ENCODE measurements around the gene VENTX.

The VENTX gene

GRCh38 chr10:133242611-133243356 lies 5.1 kb downstream of the VENTX start:
- peaks cover 48% of the 10 kb centered on the region for H3K27me3 ChIP-seq (replicated peaks; ENCODE audit: control insufficient read depth, insufficient read depth, low read length)
- H3K9me3 ChIP-seq (ENCODE audit: control insufficient read depth, low read length) = no peaks in the 10 kb centered on the region
- no peak overlapping the region for H3K4me3 ChIP-seq (ENCODE audit: low read length)

GRCh38 chr10:133243593-133243992 lies 5.9 kb downstream of the VENTX start:
- Histone ChIP-seq H3K36me3 (ENCODE audit: control insufficient read depth, insufficient read depth, low read length, severe bottlenecking) (no peaks in the 10 kb centered on the region), H3K9me3 (ENCODE audit: control insufficient read depth, low read length) (no peaks in the 10 kb centered on the region), H3K27me3 (replicated peaks; ENCODE audit: control insufficient read depth, insufficient read depth, low read length) (peaks cover 54% of the 10 kb centered on the region), H3K9ac (ENCODE audit: low read length) (no peak overlapping the region), H3K4me1 (ENCODE audit: control insufficient read depth, insufficient read depth, low read length) (peaks cover 3% of the 10 kb centered on the region), H3K4me3 (ENCODE audit: low read length) (no peak overlapping the region)
- no peak for DNase-seq (ENCODE audit: low read depth)

More at GRCh38 chr10:133242611-133243356, 5.1 kb downstream of the VENTX start:
- H3K36me3 ChIP-seq (ENCODE audit: control insufficient read depth, insufficient read depth, low read length, severe bottlenecking) = no peaks in the 10 kb centered on the region
- peaks cover 3% of the 10 kb centered on the region for H3K4me1 ChIP-seq (ENCODE audit: control insufficient read depth, insufficient read depth, low read length)
- DNase-seq (ENCODE audit: low read depth) = no peak
- H3K9ac ChIP-seq (ENCODE audit: low read length) = no peak overlapping the region

- Histone ChIP-seq H3K9ac (ENCODE audit: low read length) (no peak overlapping the region), H3K4me3 (ENCODE audit: low read length) (no peak overlapping the region), H3K27me3 (replicated peaks; ENCODE audit: control insufficient read depth, insufficient read depth, low read length) (peaks cover 57% of the 10 kb centered on the region)
These were observed 8.0 kb downstream of the VENTX start for GRCh38 chr10:133245439-133246235.

GRCh38 chr10:133246236-133246626 lies 8.6 kb downstream of the VENTX start:
- Histone ChIP-seq H3K36me3 (ENCODE audit: control insufficient read depth, insufficient read depth, low read length, severe bottlenecking) (no peaks in the 10 kb centered on the region), H3K9ac (ENCODE audit: low read length) (no peak overlapping the region), H3K4me1 (ENCODE audit: control insufficient read depth, insufficient read depth, low read length) (peaks cover 3% of the 10 kb centered on the region), H3K27me3 (replicated peaks; ENCODE audit: control insufficient read depth, insufficient read depth, low read length) (peaks cover 55% of the 10 kb centered on the region), H3K4me3 (ENCODE audit: low read length) (no peak overlapping the region), H3K9me3 (ENCODE audit: control insufficient read depth, low read length) (no peaks in the 10 kb centered on the region)
- no peak for DNase-seq (ENCODE audit: low read depth)

More at GRCh38 chr10:133245439-133246235, 8.0 kb downstream of the VENTX start:
- peaks cover 3% of the 10 kb centered on the region for H3K4me1 ChIP-seq (ENCODE audit: control insufficient read depth, insufficient read depth, low read length)
- H3K9me3 ChIP-seq (ENCODE audit: control insufficient read depth, low read length) = no peaks in the 10 kb centered on the region
- DNase-seq (ENCODE audit: low read depth) = no peak
- no peaks in the 10 kb centered on the region for H3K36me3 ChIP-seq (ENCODE audit: control insufficient read depth, insufficient read depth, low read length, severe bottlenecking)

GRCh38 chr10:133247681-133248333 lies 10.2 kb downstream of the VENTX start:
- no peak overlapping the region for H3K9ac ChIP-seq (ENCODE audit: low read length)
- no peak overlapping the region for H3K4me3 ChIP-seq (ENCODE audit: low read length)
- peaks cover 3% of the 10 kb centered on the region for H3K4me1 ChIP-seq (ENCODE audit: control insufficient read depth, insufficient read depth, low read length)
- DNase-seq (ENCODE audit: low read depth) = no peak
- no peaks in the 10 kb centered on the region for H3K9me3 ChIP-seq (ENCODE audit: control insufficient read depth, low read length)
- no peaks in the 10 kb centered on the region for H3K36me3 ChIP-seq (ENCODE audit: control insufficient read depth, insufficient read depth, low read length, severe bottlenecking)
- H3K27me3 ChIP-seq (replicated peaks; ENCODE audit: control insufficient read depth, insufficient read depth, low read length) = peaks cover 42% of the 10 kb centered on the region

- H3K27me3 ChIP-seq (replicated peaks; ENCODE audit: control insufficient read depth, insufficient read depth, low read length) = peaks cover 36% of the 10 kb centered on the region
- H3K9ac ChIP-seq (ENCODE audit: low read length) = no peak overlapping the region
- peaks cover 3% of the 10 kb centered on the region for H3K4me1 ChIP-seq (ENCODE audit: control insufficient read depth, insufficient read depth, low read length)
- no peak overlapping the region for H3K4me3 ChIP-seq (ENCODE audit: low read length)
- H3K36me3 ChIP-seq (ENCODE audit: control insufficient read depth, insufficient read depth, low read length, severe bottlenecking) = no peaks in the 10 kb centered on the region
- DNase-seq (ENCODE audit: low read depth) = no peak
- no peaks in the 10 kb centered on the region for H3K9me3 ChIP-seq (ENCODE audit: control insufficient read depth, low read length)
These were observed 10.7 kb downstream of the VENTX start for GRCh38 chr10:133248334-133248715.

GRCh38 chr10:133249094-133249780 lies 11.6 kb downstream of the VENTX start:
- H3K4me1 ChIP-seq (ENCODE audit: control insufficient read depth, insufficient read depth, low read length) = peaks cover 3% of the 10 kb centered on the region
- no peak for DNase-seq (ENCODE audit: low read depth)
- peaks cover 29% of the 10 kb centered on the region for H3K27me3 ChIP-seq (replicated peaks; ENCODE audit: control insufficient read depth, insufficient read depth, low read length)
- H3K36me3 ChIP-seq (ENCODE audit: control insufficient read depth, insufficient read depth, low read length, severe bottlenecking) = no peaks in the 10 kb centered on the region
- no peak overlapping the region for H3K4me3 ChIP-seq (ENCODE audit: low read length)
- H3K9me3 ChIP-seq (ENCODE audit: control insufficient read depth, low read length) = no peaks in the 10 kb centered on the region
- no peak overlapping the region for H3K9ac ChIP-seq (ENCODE audit: low read length)

GRCh38 chr10:133249975-133250754 lies 12.5 kb downstream of the VENTX start:
- Histone ChIP-seq H3K4me3 (ENCODE audit: low read length) (no peak overlapping the region), H3K9me3 (ENCODE audit: control insufficient read depth, low read length) (no peaks in the 10 kb centered on the region), H3K9ac (ENCODE audit: low read length) (no peak overlapping the region), H3K27me3 (replicated peaks; ENCODE audit: control insufficient read depth, insufficient read depth, low read length) (peaks cover 29% of the 10 kb centered on the region), H3K36me3 (ENCODE audit: control insufficient read depth, insufficient read depth, low read length, severe bottlenecking) (no peaks in the 10 kb centered on the region), H3K4me1 (ENCODE audit: control insufficient read depth, insufficient read depth, low read length) (peaks cover 3% of the 10 kb centered on the region)
- no peak for DNase-seq (ENCODE audit: low read depth)

- no peak for DNase-seq (ENCODE audit: low read depth)
- no peak overlapping the region for H3K9ac ChIP-seq (ENCODE audit: low read length)
- no peaks in the 10 kb centered on the region for H3K4me1 ChIP-seq (ENCODE audit: control insufficient read depth, insufficient read depth, low read length)
- H3K36me3 ChIP-seq (ENCODE audit: control insufficient read depth, insufficient read depth, low read length, severe bottlenecking) = no peaks in the 10 kb centered on the region
- no peak overlapping the region for H3K4me3 ChIP-seq (ENCODE audit: low read length)
- H3K9me3 ChIP-seq (ENCODE audit: control insufficient read depth, low read length) = no peaks in the 10 kb centered on the region
- H3K27me3 ChIP-seq (replicated peaks; ENCODE audit: control insufficient read depth, insufficient read depth, low read length) = peaks cover 25% of the 10 kb centered on the region
These were observed 13.9 kb downstream of the VENTX start for GRCh38 chr10:133251388-133252222.

- no peak overlapping the region for H3K4me3 ChIP-seq (ENCODE audit: low read length)
- H3K9ac ChIP-seq (ENCODE audit: low read length) = no peak overlapping the region
- no peaks in the 10 kb centered on the region for H3K36me3 ChIP-seq (ENCODE audit: control insufficient read depth, insufficient read depth, low read length, severe bottlenecking)
- DNase-seq (ENCODE audit: low read depth) = no peak
- H3K4me1 ChIP-seq (ENCODE audit: control insufficient read depth, insufficient read depth, low read length) = no peaks in the 10 kb centered on the region
- no peaks in the 10 kb centered on the region for H3K9me3 ChIP-seq (ENCODE audit: control insufficient read depth, low read length)
- H3K27me3 ChIP-seq (replicated peaks; ENCODE audit: control insufficient read depth, insufficient read depth, low read length) = peaks cover 20% of the 10 kb centered on the region
These were observed 14.5 kb downstream of the VENTX start for GRCh38 chr10:133252223-133252552.

Data from adipocyte (in vitro differentiated cells).